H1 (cell line): ENCODE data around the gene GNA12. TPM values are rescaled to one million over a fixed set of nuclear protein-coding genes. Genes with fewer than 3 reads are reported as not detected.

Experiments used
- CTCF ChIA-PET: fragments of 300-600 bp; sonication (Branson Sonifier 250); formaldehyde crosslinking; loops from one replicate; lab custom pipeline; 2021; ENCODE audit not compliant: partially characterized antibody; lab: Charles Lee
- POLR2A ChIA-PET: fragments of 300-600 bp; sonication (Branson Sonifier 250); formaldehyde crosslinking; loops from one replicate; lab custom pipeline; 2021; ENCODE audit warnings: inconsistent platforms; ENCODE audit not compliant: partially characterized antibody; lab: Charles Lee
- DNase-seq, 2 experiments: peaks; one replicate each; pipeline versions ENCODE4 v3.0.0 to v3.0.0-alpha.2; 2010 to 2022; ENCODE audit warnings: low spot score in 2 of 2, low read depth in 1 of 2, mixed read lengths in 1 of 2
- FAIRE-seq: peaks from 2 replicates; lab custom pipeline; 2011; peaks lifted over from hg19 to GRCh38; lab: Jason Lieb, UNC
- H2AFZ ChIP-seq: 2 replicates; pipeline ENCODE4 v1.8.1; 2012; ENCODE audit warnings: low read length, inconsistent platforms
- H2AK5ac ChIP-seq: 2 replicates; pipeline ENCODE4 v1.6.1; 2013; ENCODE audit warnings: low read depth, low read length
- H2BK120ac ChIP-seq: replicated peaks from 2 replicates; pipeline ENCODE3; 2013; ENCODE audit warnings: low read depth, low read length, inconsistent platforms
- H2BK12ac ChIP-seq: 2 replicates; pipeline ENCODE4 v1.6.1; 2013; ENCODE audit warnings: low read depth, low read length
- H2BK15ac ChIP-seq: 2 replicates; pipeline ENCODE4 v1.6.1; 2013; ENCODE audit warnings: low read length
- H2BK20ac ChIP-seq: 2 replicates; pipeline ENCODE4 v1.6.1; 2013; ENCODE audit warnings: low read length
- H2BK5ac ChIP-seq: 2 replicates; pipeline ENCODE4 v1.6.1; 2013; ENCODE audit warnings: low read depth, low read length
- H3K14ac ChIP-seq: 2 replicates; pipeline ENCODE4 v1.6.1; 2013; ENCODE audit warnings: inconsistent platforms; ENCODE audit not compliant: insufficient read length
- H3K18ac ChIP-seq: 2 replicates; pipeline ENCODE4 v1.6.1; 2013; ENCODE audit warnings: low read length; ENCODE audit errors: extremely low read depth
- H3K23ac ChIP-seq: 2 replicates; pipeline ENCODE4 v1.6.1; 2013; ENCODE audit warnings: inconsistent platforms; ENCODE audit not compliant: insufficient read length
- H3K23me2 ChIP-seq: 2 replicates; pipeline ENCODE4 v1.6.1; 2013; ENCODE audit warnings: low read depth, low read length
- H3K27ac ChIP-seq: 2 replicates; pipeline ENCODE4 v1.6.1; 2011; ENCODE audit warnings: low read depth, low read length, inconsistent platforms
- H3K27me3 ChIP-seq, 4 experiments: replicated peaks in 1 of 4; 1 replicate in 1 of 4; 2 replicates in 3 of 4; pipeline versions ENCODE4 v1.6.1 to v1.8.1; 2011 to 2013; ENCODE audit warnings: low read length in 3 of 4, mild to moderate bottlenecking in 3 of 4, inconsistent platforms in 2 of 4, mixed read lengths in 2 of 4, moderate library complexity in 1 of 4; ENCODE audit not compliant: control insufficient read depth in 3 of 4, insufficient read depth in 3 of 4; ENCODE audit errors: extremely low read depth in 1 of 4
- H3K36me3 ChIP-seq, 4 experiments: 2 replicates each; pipeline versions ENCODE4 v1.6.1 to v1.8.1; 2011 to 2013; ENCODE audit warnings: mild to moderate bottlenecking in 4 of 4, low read length in 3 of 4, moderate library complexity in 2 of 4, control low read depth in 1 of 4, inconsistent platforms in 1 of 4; ENCODE audit not compliant: insufficient read depth in 4 of 4, control insufficient read depth in 2 of 4
- H3K4ac ChIP-seq: replicated peaks from 2 replicates; pipeline ENCODE3; 2013; ENCODE audit warnings: low read length, low read depth, mixed read lengths, inconsistent platforms; ENCODE audit not compliant: insufficient read length
- H3K4me1 ChIP-seq, 4 experiments: replicated peaks in 1 of 4; 1 replicate in 1 of 4; 2 replicates in 3 of 4; pipeline versions ENCODE4 v1.6.1 to v1.8.1; 2011 to 2013; ENCODE audit warnings: low read length in 3 of 4, inconsistent platforms in 2 of 4, mixed read lengths in 1 of 4; ENCODE audit not compliant: insufficient read depth in 4 of 4, control insufficient read depth in 3 of 4
- H3K4me2 ChIP-seq, 2 experiments: 2 replicates each; pipeline versions ENCODE4 v1.6.1 to v1.8.1; 2011 to 2013; ENCODE audit warnings: low read depth in 2 of 2, low read length in 2 of 2, control low read depth in 1 of 2, inconsistent platforms in 1 of 2, mild to moderate bottlenecking in 1 of 2; ENCODE audit not compliant: insufficient read depth in 1 of 2
- H3K4me3 ChIP-seq, 4 experiments: fragments of 200-600, 300-600 bp in 1 of 4; sonication (generic), shearing (Covaris generic), sonication (Bioruptor Twin) in 1 of 4; 2 replicates each; pipeline versions ENCODE4 v1.5.1 to v1.8.1; 2011 to 2016; ENCODE audit warnings: low read length in 4 of 4, low read depth in 3 of 4, control low read depth in 2 of 4, inconsistent platforms in 2 of 4, mild to moderate bottlenecking in 2 of 4, mixed read lengths in 1 of 4, moderate library complexity in 1 of 4; ENCODE audit not compliant: insufficient read depth in 2 of 4; ENCODE audit errors: extremely low read depth in 1 of 4
- H3K56ac ChIP-seq: replicated peaks from 2 replicates; pipeline ENCODE3; 2013; ENCODE audit warnings: low read depth, mild to moderate bottlenecking, mixed read lengths, low read length, inconsistent platforms; ENCODE audit not compliant: insufficient read length
- H3K79me1 ChIP-seq: 2 replicates; pipeline ENCODE4 v1.6.1; 2013; ENCODE audit warnings: low read depth, low read length, control low read depth
- H3K79me2 ChIP-seq, 2 experiments: 2 replicates each; pipeline versions ENCODE4 v1.6.1 to v1.8.1; 2012 to 2013; ENCODE audit warnings: low read length in 2 of 2, mild to moderate bottlenecking in 2 of 2, inconsistent platforms in 1 of 2; ENCODE audit not compliant: insufficient read depth in 2 of 2, control insufficient read depth in 1 of 2
- H3K9ac ChIP-seq, 4 experiments: replicated peaks in 1 of 4; 1 replicate in 1 of 4; 2 replicates in 3 of 4; pipeline versions ENCODE4 v1.6.1 to v1.8.1; 2011 to 2013; ENCODE audit warnings: low read depth in 3 of 4, low read length in 3 of 4, control low read depth in 2 of 4, mild to moderate bottlenecking in 2 of 4, moderate library complexity in 2 of 4, inconsistent platforms in 1 of 4; ENCODE audit errors: extremely low read depth in 1 of 4
- H3K9me3 ChIP-seq, 2 experiments: 2 replicates each; pipeline versions ENCODE4 v1.6.1 to v1.8.1; 2012 to 2013; ENCODE audit warnings: mild to moderate bottlenecking in 2 of 2, moderate library complexity in 2 of 2, control low read depth in 1 of 2, inconsistent platforms in 1 of 2, low read depth in 1 of 2, low read length in 1 of 2, mixed read lengths in 1 of 2; ENCODE audit not compliant: insufficient read depth in 2 of 2
- H4K20me1 ChIP-seq, 2 experiments: replicated peaks in 1 of 2; 2 replicates each; pipeline versions ENCODE3 to v1.8.1; 2011 to 2013; ENCODE audit warnings: inconsistent platforms in 2 of 2, low read length in 2 of 2, mild to moderate bottlenecking in 1 of 2; ENCODE audit not compliant: insufficient read depth in 2 of 2, control insufficient read depth in 1 of 2
- H4K5ac ChIP-seq: 2 replicates; pipeline ENCODE4 v1.6.1; 2013; ENCODE audit warnings: low read length, low read depth, mixed read lengths, inconsistent platforms; ENCODE audit not compliant: insufficient read length
- H4K8ac ChIP-seq: 2 replicates; pipeline ENCODE4 v1.8.0; 2013; ENCODE audit warnings: mild to moderate bottlenecking, moderate library complexity, low read length, inconsistent platforms; ENCODE audit not compliant: insufficient read depth; ENCODE audit errors: extremely low read depth
- H4K91ac ChIP-seq: replicated peaks from 2 replicates; pipeline ENCODE3; 2013; ENCODE audit warnings: low read length, mixed read lengths, inconsistent platforms; ENCODE audit not compliant: insufficient read length
- ATF2 ChIP-seq: IDR thresholded peaks from 2 replicates; pipeline ENCODE4 v1.6.1; 2012; ENCODE audit warnings: low read length, inconsistent platforms
- CHD2 ChIP-seq: IDR thresholded peaks from 2 replicates; pipeline ENCODE4 v1.6.1; 2012; ENCODE audit warnings: low read length, improper control_type of control experiment
- CREB1 ChIP-seq: IDR thresholded peaks from 2 replicates; pipeline ENCODE4 v1.6.1; 2012; ENCODE audit warnings: inconsistent platforms
- KDM1A ChIP-seq: fragments of 200-600, 300-600 bp; sonication (generic); IDR thresholded peaks from 2 replicates; pipeline ENCODE4 v1.7.1; 2016; ENCODE audit warnings: mild to moderate bottlenecking, low read length, borderline replicate concordance
- RFX5 ChIP-seq: IDR thresholded peaks from 2 replicates; pipeline ENCODE4 v1.6.1; 2011; ENCODE audit warnings: low read depth, low read length, improper control_type of control experiment, borderline replicate concordance
- RNF2 ChIP-seq: fragments of 200-900, 300-1000 bp; sonication (generic); IDR thresholded peaks from 2 replicates; pipeline ENCODE4 v1.7.1; 2016; ENCODE audit warnings: borderline replicate concordance, low read depth, mild to moderate bottlenecking, antibody characterized with exemption, low read length; ENCODE audit not compliant: poor library complexity, severe bottlenecking; ENCODE audit errors: missing control alignments
- SAP30 ChIP-seq: fragments of 300-600 bp; sonication (generic); IDR thresholded peaks from 2 replicates; pipeline ENCODE4 v1.7.1; 2012; ENCODE audit warnings: low read length, moderate library complexity, mild to moderate bottlenecking, inconsistent platforms; ENCODE audit not compliant: insufficient read depth, insufficient replicate concordance
- SRF ChIP-seq: IDR thresholded peaks from 2 replicates; pipeline ENCODE4 v1.6.1; 2011; ENCODE audit warnings: mild to moderate bottlenecking, low read depth, low read length, moderate library complexity
- WGBS, 2 experiments: shearing (Covaris generic) in 1 of 2; methylation state at CpG; one replicate each; pipeline versions ENCODE4 v1.1.6 to v1.1.7; 2013 to 2015; ENCODE audit warnings: low lambda C conversion rate in 2 of 2, mixed read lengths in 2 of 2, inconsistent platforms in 1 of 2, low coverage in 1 of 2, missing lambda C conversion rate in 1 of 2; ENCODE audit not compliant: insufficient replicate concordance in 2 of 2, insufficient coverage in 1 of 2, insufficient read length in 1 of 2; ENCODE audit errors: extremely low coverage in 1 of 2, missing lambda C conversion rate in 1 of 2; 5-methylcytosine and 5-hydroxymethylcytosine counted together
- polyA plus RNA-seq, 7 experiments: library from polyadenylated mRNA; depleted of rRNA in 3 of 7; stranded (reverse) in 5 of 7; unstranded in 2 of 7; fragments of >200 nt in 5 of 7; fragments of 200-250 nt in 2 of 7; gene quantifications; 1 replicate in 5 of 7; 2 replicates in 1 of 7; 4 replicates in 1 of 7; pipeline versions ENCODE4 v1.2.1 to v1.2.3, GENCODE V29; 2011 to 2013; ENCODE audit warnings: missing spikeins in 2 of 7, mixed read lengths in 2 of 7
- total RNA-seq: library from RNA; stranded (reverse); fragmentation: NEBNext Ultra II Directional; extraction: Animal tissue kit (Norgen Biotek cat#: 25700); gene quantifications from 2 replicates; pipeline ENCODE4 v1.2.1, GENCODE V29; 2021

GNA12 gene
- total and polyA plus RNA-seq, 2 of the 8 experiments (the other 6 are each of a cell fraction or from before 2014, with no cell fraction given) = 96.5 to 109 TPM

GRCh38 chr7:2815875-2816245, 28.2 kb downstream of the GNA12 start:
- Histone ChIP-seq H3K9me3 (no peaks in the 10 kb centered on the region), H2BK12ac (peak overlapping the region; percentile 72), H3K18ac (peak overlapping the region; percentile 93), H4K20me1 (peaks cover 3 to 5% of the 10 kb centered on the region in 2 experiments), H3K4me3 (no peak overlapping the region), H3K14ac (peak overlapping the region; percentile 6), H3K27me3 (no peaks in the 10 kb centered on the region), H3K79me2 (peaks cover 25 to 100% of the 10 kb centered on the region in 2 experiments), H3K23me2 (no peaks in the 10 kb centered on the region), H2BK15ac (peak overlapping the region; percentile 34; the same call in 1 of the 2 replicates), H3K23ac (no peak overlapping the region), H3K79me1 (peaks cover 19% of the 10 kb centered on the region; the same call in 1 of the 2 replicates), H3K4me1 (peaks cover 33 to 53% (median 43%) of the 10 kb centered on the region in 4 experiments), H3K27ac (peak overlapping the region; percentile 42; the same call in 1 of the 2 replicates), H3K4me2 (peak overlapping the region in 1 of 2 experiments; percentile 7; a peak in 1 of 4 replicates), H2BK120ac (peak overlapping the region; percentile 89), H4K91ac (peak overlapping the region; percentile 90), H3K36me3 (no peaks in the 10 kb centered on the region), H4K5ac (peak overlapping the region; percentile 30), H4K8ac (peak overlapping the region; percentile 19; the same call in 1 of the 2 replicates), H2BK20ac (peak overlapping the region; percentile 86; the same call in 1 of the 2 replicates), H3K9ac (peak overlapping the region in 1 of 4 experiments; percentile 60; a peak in 2 of 7 replicates), H3K4ac (peak overlapping the region; percentile 82), H2AFZ (no peak overlapping the region), H2BK5ac (peak overlapping the region; percentile 85), H2AK5ac (peak overlapping the region; percentile 100), H3K56ac (peak overlapping the region; percentile 43)
- TF ChIP-seq SAP30 (no peak), RFX5 (no peak), KDM1A (no peak), ATF2 (no peak), SRF (no peak), RNF2 (no peak), CHD2 (no peak), CREB1 (no peak)
- ChIA-PET POLR2A (interaction anchor here (1.1 to 4.7 kb wide), 3 partner anchors 9 to 29 kb away, joined by 3 to 21 read pairs (median 5); no protein-coding TSS in a partner anchor), CTCF (interaction anchor here (2.0 kb wide), 1 partner anchor 11 kb away, joined by 11 read pairs; no protein-coding TSS in a partner anchor)
- no peak for FAIRE-seq
- no peak for DNase-seq
- 87% methylated on average over 16 of the region's 16 CpGs; no CpG with 5 or more reads in 1 of the 2 experiments for WGBS, 2 experiments
